Measurements from ENCODE around the gene USP54.
A peak's percentile ranks its signal among the peaks of the same experiment; 100 is the strongest.

Gene USP54

GRCh38 chr10:73576178-73576889 is 14.8 kb downstream of the USP54 start:
- H3K4me1 ChIP-seq (ENCODE audit: control insufficient read depth, insufficient read depth, low read length) = 0 out of 2 replicates have a peak, but pooled peaks cover 3% of the 10 kb centered on the region
- POLR2A ChIA-PET = no interaction called here
- H3K36me3 ChIP-seq (ENCODE audit: control insufficient read depth in 2 of 2, insufficient read depth in 1 of 2, low read length in 2 of 2) = peaks cover 0 to under 1% of the 10 kb centered on the region in 2 experiments; a peak in 2 of 3 replicates
- H3K27ac ChIP-seq (ENCODE audit: extremely low read depth, low read depth, low read length) = no peak overlapping the region
- CTCF ChIA-PET = interaction anchor here (0.6 to 1.0 kb wide), 2 partner anchors 21 to 47 kb away, joined by 3 read pairs; no protein-coding TSS in a partner anchor
- H3K4me3 ChIP-seq (ENCODE audit: low read depth, low read length) = no peak overlapping the region
- no peaks in the 10 kb centered on the region for H3K9me3 ChIP-seq (ENCODE audit: control insufficient read depth, insufficient read depth, low read depth, low read length)
- no peak for TF ChIP-seq ZNF777 (tag by site-specific recombination; IDR thresholded peaks at IDR 0.05; ENCODE audit: borderline replicate concordance)
- no peak for TF ChIP-seq ZNF146 (tag by site-specific recombination; IDR thresholded peaks at IDR 0.05)
- no peak for TF ChIP-seq ZFP41 (tag by site-specific recombination; IDR thresholded peaks at IDR 0.05; ENCODE audit: borderline replicate concordance)
- TF ChIP-seq ZNF26 (tag by site-specific recombination; IDR thresholded peaks at IDR 0.05) = no peak
- TF ChIP-seq ZNF560 (tag by site-specific recombination; IDR thresholded peaks at IDR 0.05; ENCODE audit: borderline replicate concordance) = no peak
- no peak for TF ChIP-seq ZNF280D (tag by site-specific recombination; IDR thresholded peaks at IDR 0.05)
- no peak for TF ChIP-seq ZBTB49 (tag by site-specific recombination; IDR thresholded peaks at IDR 0.05; ENCODE audit: low read depth)
- peak; percentile 41; the same call in 1 of the 2 replicates for TF ChIP-seq ZNF2 (tag by site-specific recombination; IDR thresholded peaks at IDR 0.05)
- TF ChIP-seq ELK4 (IDR thresholded peaks at IDR 0.05; ENCODE audit: borderline replicate concordance, low read depth, low read length) = no peak
- no peak for TF ChIP-seq SP3 (tag by site-specific recombination; IDR thresholded peaks at IDR 0.05)
- no peak for TF ChIP-seq ZNF645 (tag by site-specific recombination; IDR thresholded peaks at IDR 0.05)
- no peak for TF ChIP-seq FEZF1 (tag by site-specific recombination; IDR thresholded peaks at IDR 0.05)
- no peak for TF ChIP-seq ZNF639 (tag by site-specific recombination; IDR thresholded peaks at IDR 0.05)
- TF ChIP-seq AEBP2 (tag by site-specific recombination; IDR thresholded peaks at IDR 0.05; ENCODE audit: borderline replicate concordance) = no peak
- TF ChIP-seq KLF8 (tag by site-specific recombination; IDR thresholded peaks at IDR 0.05) = no peak
- no peak for TF ChIP-seq ZNF354C (tag by site-specific recombination; IDR thresholded peaks at IDR 0.05; ENCODE audit: borderline replicate concordance, low read depth)
- TF ChIP-seq ZNF221 (tag by site-specific recombination; IDR thresholded peaks at IDR 0.05; ENCODE audit: borderline replicate concordance) = no peak
- no peak for TF ChIP-seq YY1 (tag by site-specific recombination; IDR thresholded peaks at IDR 0.05)
- no peak for TF ChIP-seq OVOL3 (tag by site-specific recombination; IDR thresholded peaks at IDR 0.05)
- no peak for TF ChIP-seq ZNF521 (tag by site-specific recombination; IDR thresholded peaks at IDR 0.05)
- TF ChIP-seq GFI1B (tag by site-specific recombination; IDR thresholded peaks at IDR 0.05) = no peak
- TF ChIP-seq ZNF692 (tag by site-specific recombination; IDR thresholded peaks at IDR 0.05) = peak; percentile 36; the same call in 1 of the 2 replicates
- TF ChIP-seq BCL11A (tag by site-specific recombination; IDR thresholded peaks at IDR 0.05; ENCODE audit: low read depth) = no peak

Measured in HEK293 (cell line).